B cell (primary cell): ENCODE measurements around the gene GGT1. TPM values are rescaled to one million over a fixed set of nuclear protein-coding genes. Genes with fewer than 3 reads are reported as not detected.

Experiments used
- ATAC-seq: fragments of 200-7000 bp; cut with Tn5 transposase; one replicate; pipeline ENCODE4 v1.10.0; 2021; ENCODE audit warnings: low read depth, mild to moderate bottlenecking, moderate number of reproducible peaks, moderate library complexity
- CTCF ChIA-PET: fragments of 350-600 bp; sonication (Branson Sonifier 250); formaldehyde crosslinking; loops from one replicate; lab custom pipeline; 2021; ENCODE audit warnings: antibody characterized with exemption, inconsistent platforms; lab: Charles Lee
- POLR2A ChIA-PET: fragments of 350-600 bp; sonication (Branson Sonifier 250); formaldehyde crosslinking; loops from one replicate; lab custom pipeline; 2021; ENCODE audit warnings: antibody characterized with exemption; lab: Charles Lee
- DNase-seq: peaks from one replicate; pipeline ENCODE4 v3.0.0; 2013
- H2AFZ ChIP-seq: 2 replicates; pipeline ENCODE4 v1.6.1; 2012; ENCODE audit warnings: mild to moderate bottlenecking, low read depth, low read length; ENCODE audit not compliant: insufficient read depth, poor library complexity, severe bottlenecking
- H3K27ac ChIP-seq, 2 donors: 1 replicate in 1 of 2; 2 replicates in 1 of 2; pipeline ENCODE4 v1.5.1; 2012 to 2013; ENCODE audit warnings: low read length in 2 of 2, mild to moderate bottlenecking in 2 of 2, moderate library complexity in 1 of 2
- H3K27me3 ChIP-seq, 4 experiments: fragments of 200-600 bp in 1 of 4; sonication (generic) in 1 of 4; replicated peaks in 1 of 4; 1 replicate in 2 of 4; 2 replicates in 2 of 4; pipeline versions ENCODE4 v1.6.1 to v1.7.0; 2013 to 2016; ENCODE audit warnings: low read length in 3 of 4, mild to moderate bottlenecking in 2 of 4, mixed read lengths in 1 of 4, moderate library complexity in 1 of 4; ENCODE audit not compliant: insufficient read depth in 4 of 4, control insufficient read depth in 3 of 4; ENCODE audit errors: control extremely low read depth in 1 of 4
- H3K36me3 ChIP-seq, 2 experiments: replicated peaks in 1 of 2; 1 replicate in 1 of 2; 2 replicates in 1 of 2; pipeline versions ENCODE4 v1.6.1 to v1.7.1; 2013; ENCODE audit warnings: low read length in 1 of 2; ENCODE audit not compliant: insufficient read depth in 2 of 2, control insufficient read depth in 1 of 2; ENCODE audit errors: control extremely low read depth in 1 of 2, extremely low read depth in 1 of 2
- H3K4me1 ChIP-seq, 2 donors: fragments of 200-600 bp in 1 of 2; sonication (generic) in 1 of 2; 1 replicate in 1 of 2; 2 replicates in 1 of 2; pipeline versions ENCODE4 v1.5.1 to v1.6.1; 2013 to 2017; ENCODE audit warnings: low read length in 2 of 2; ENCODE audit not compliant: control insufficient read depth in 2 of 2, insufficient read depth in 2 of 2
- H3K4me2 ChIP-seq: replicated peaks from 2 replicates; pipeline ENCODE3; 2012; ENCODE audit warnings: mild to moderate bottlenecking, low read depth, low read length; ENCODE audit not compliant: poor library complexity, severe bottlenecking
- H3K4me3 ChIP-seq, 5 experiments: fragments of 200-600 bp in 1 of 5; sonication (generic) in 1 of 5; 1 replicate in 3 of 5; 2 replicates in 2 of 5; pipeline versions ENCODE4 v1.5.1 to v1.7.0; 2011 to 2016; ENCODE audit warnings: low read length in 4 of 5, mild to moderate bottlenecking in 4 of 5, low read depth in 2 of 5, control low read depth in 1 of 5, moderate library complexity in 1 of 5; ENCODE audit not compliant: insufficient read depth in 1 of 5; ENCODE audit errors: control extremely low read depth in 1 of 5, extremely low read depth in 1 of 5
- H3K79me2 ChIP-seq: fragments of 200-600 bp; sonication (generic); one replicate; pipeline ENCODE4 v1.6.0; 2016; ENCODE audit warnings: low read length; ENCODE audit not compliant: control insufficient read depth, insufficient read depth
- H3K9ac ChIP-seq: fragments of 200-600 bp; sonication (generic); 2 replicates; pipeline ENCODE4 v1.6.1; 2017; ENCODE audit warnings: mild to moderate bottlenecking, low read length, moderate library complexity
- H3K9me3 ChIP-seq, 3 donors: one replicate each; pipeline versions ENCODE4 v1.6.1 to v1.7.1; 2013; ENCODE audit warnings: low read length in 2 of 3; ENCODE audit not compliant: control insufficient read depth in 2 of 3, insufficient read depth in 1 of 3; ENCODE audit errors: control extremely low read depth in 1 of 3
- H4K20me1 ChIP-seq: 2 replicates; pipeline ENCODE4 v1.6.0; 2012; ENCODE audit warnings: mild to moderate bottlenecking, low read length; ENCODE audit not compliant: insufficient read depth, control insufficient read depth, poor library complexity, severe bottlenecking
- H3K27ac Mint-ChIP-seq: one replicate; pipeline ENCODE4 v1.8.0; 2021; ENCODE audit warnings: mixed read lengths
- H3K27me3 Mint-ChIP-seq: one replicate; pipeline ENCODE4 v1.8.0; 2021; ENCODE audit warnings: mixed read lengths
- H3K4me1 Mint-ChIP-seq: one replicate; pipeline ENCODE4 v1.8.0; 2021; ENCODE audit warnings: mixed read lengths
- H3K4me3 Mint-ChIP-seq: one replicate; pipeline ENCODE4 v1.8.0; 2021; ENCODE audit warnings: mixed read lengths
- H3K9me3 Mint-ChIP-seq: one replicate; pipeline ENCODE4 v1.8.0; 2022; ENCODE audit warnings: mixed read lengths; ENCODE audit not compliant: insufficient read depth
- EZH2 ChIP-seq: IDR thresholded peaks from 2 replicates; pipeline ENCODE4 v1.6.1; 2012; ENCODE audit warnings: borderline replicate concordance, low read depth, mild to moderate bottlenecking, moderate library complexity, low read length; ENCODE audit not compliant: insufficient read depth, poor library complexity, severe bottlenecking
- WGBS: methylation state at CpG from one replicate; pipeline ENCODE4 v1.1.5; 2013; ENCODE audit warnings: missing lambda C conversion rate; ENCODE audit not compliant: insufficient coverage; 5-methylcytosine and 5-hydroxymethylcytosine counted together
- intact Hi-C: fragments of 100-400 bp; cut with micrococcal nuclease; formaldehyde crosslinking; loops from one replicate; pipeline ENCODE4 v1.10.0; 2022
- polyA plus RNA-seq: library from polyadenylated mRNA; depleted of rRNA; stranded (reverse); fragments of >200 nt; gene quantifications from 2 replicates; pipeline ENCODE4 v1.2.3, GENCODE V29; 2012
- total RNA-seq, 2 donors: library from RNA; stranded (reverse); fragments of 120-200 nt in 1 of 2; gene quantifications; 1 replicate in 1 of 2; 2 replicates in 1 of 2; pipeline versions ENCODE4 v1.2.3 to v1.2.4, GENCODE V29; 2013 to 2022
- TF ChIP-seq, protein P1 (sequence below): fragments of 200-600 bp; IDR thresholded peaks from one replicate; pipeline ENCODE4 v1.8.0; 2022; ENCODE audit warnings: antibody characterized with exemption, mild to moderate bottlenecking

GGT1 gene
- total and polyA plus RNA-seq, 2 donors (not counting 1 experiment from before 2014, with no cell fraction given), result 7.8 to 22.1 TPM

- H2AFZ ChIP-seq, result no peak overlapping the region
- Mint-ChIP-seq H3K27me3 (no peaks in the 10 kb centered on the region), H3K27ac (no peak overlapping the region), H3K4me3 (no peak overlapping the region), H3K4me1 (no peaks in the 10 kb centered on the region), H3K9me3 (no peaks in the 10 kb centered on the region)
- intact Hi-C loops, result no loop called here
- no peak overlapping the region for H3K9ac ChIP-seq
- H3K4me1 ChIP-seq, result peaks cover 0 to 3% of the 10 kb centered on the region in 2 donors
- no peak overlapping the region for H3K4me2 ChIP-seq
- WGBS, result 97% methylated on average over 24 of the region's 24 CpGs
- H4K20me1 ChIP-seq, result no peaks in the 10 kb centered on the region
- no peaks in the 10 kb centered on the region for H3K36me3 ChIP-seq
- TF ChIP-seq EZH2, result no peak
- TF ChIP-seq, protein P1, sequence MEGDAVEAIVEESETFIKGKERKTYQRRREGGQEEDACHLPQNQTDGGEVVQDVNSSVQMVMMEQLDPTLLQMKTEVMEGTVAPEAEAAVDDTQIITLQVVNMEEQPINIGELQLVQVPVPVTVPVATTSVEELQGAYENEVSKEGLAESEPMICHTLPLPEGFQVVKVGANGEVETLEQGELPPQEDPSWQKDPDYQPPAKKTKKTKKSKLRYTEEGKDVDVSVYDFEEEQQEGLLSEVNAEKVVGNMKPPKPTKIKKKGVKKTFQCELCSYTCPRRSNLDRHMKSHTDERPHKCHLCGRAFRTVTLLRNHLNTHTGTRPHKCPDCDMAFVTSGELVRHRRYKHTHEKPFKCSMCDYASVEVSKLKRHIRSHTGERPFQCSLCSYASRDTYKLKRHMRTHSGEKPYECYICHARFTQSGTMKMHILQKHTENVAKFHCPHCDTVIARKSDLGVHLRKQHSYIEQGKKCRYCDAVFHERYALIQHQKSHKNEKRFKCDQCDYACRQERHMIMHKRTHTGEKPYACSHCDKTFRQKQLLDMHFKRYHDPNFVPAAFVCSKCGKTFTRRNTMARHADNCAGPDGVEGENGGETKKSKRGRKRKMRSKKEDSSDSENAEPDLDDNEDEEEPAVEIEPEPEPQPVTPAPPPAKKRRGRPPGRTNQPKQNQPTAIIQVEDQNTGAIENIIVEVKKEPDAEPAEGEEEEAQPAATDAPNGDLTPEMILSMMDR, result no peak
- ChIA-PET CTCF (no interaction called here), POLR2A (no interaction called here)
- no peak overlapping the region for H3K27ac ChIP-seq
- no peaks in the 10 kb centered on the region for H3K9me3 ChIP-seq
- H3K27me3 ChIP-seq, result no peaks in the 10 kb centered on the region
- DNase-seq (no peak), ATAC-seq (no peak)
- H3K4me3 ChIP-seq, result no peak overlapping the region
- no peaks in the 10 kb centered on the region for H3K79me2 ChIP-seq
Measured at GRCh38 chr22:24585927-24586546, 17.0 kb upstream of the GGT1 start.

DNA sequence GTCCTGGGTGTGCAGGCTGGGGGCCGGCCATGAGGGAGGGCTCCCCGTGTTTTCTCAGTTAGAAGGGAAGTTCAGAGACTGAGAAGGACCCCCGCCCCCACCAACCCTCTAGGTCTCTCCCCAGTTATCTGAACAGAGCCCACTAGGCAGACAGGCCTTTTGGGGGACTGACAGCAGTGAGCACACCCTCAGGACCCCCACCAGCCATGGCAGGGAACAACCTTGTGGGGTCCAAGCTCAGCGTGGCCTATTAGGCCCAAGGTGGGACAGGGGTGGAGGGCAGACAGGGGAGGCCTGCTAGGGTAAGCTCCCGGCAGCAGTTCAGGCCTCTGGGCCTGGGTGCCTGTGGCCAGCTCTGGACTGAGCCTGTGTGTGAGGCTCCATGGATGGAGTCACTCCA is 15.7 kb upstream of the GGT1 start:
- Mint-ChIP-seq H3K27me3 (peaks cover 3% of the 10 kb centered on the region), H3K4me1 (peaks cover 2% of the 10 kb centered on the region), H3K27ac (no peak overlapping the region), H3K9me3 (no peaks in the 10 kb centered on the region), H3K4me3 (no peak overlapping the region)
- Histone ChIP-seq H4K20me1 (no peaks in the 10 kb centered on the region), H3K36me3 (no peaks in the 10 kb centered on the region), H2AFZ (no peak overlapping the region), H3K79me2 (no peaks in the 10 kb centered on the region), H3K27me3 (peaks cover 0 to 10% (median 0%) of the 10 kb centered on the region in 4 experiments), H3K9ac (no peak overlapping the region), H3K4me1 (peaks cover 2 to 8% of the 10 kb centered on the region in 2 donors), H3K4me3 (no peak overlapping the region), H3K27ac (no peak overlapping the region), H3K9me3 (peaks cover 0 to 2% (median 0%) of the 10 kb centered on the region in 3 donors), H3K4me2 (no peak overlapping the region)
- ATAC-seq (no peak), DNase-seq (no peak)
- TF ChIP-seq, protein P1, result no peak
- no peak for TF ChIP-seq EZH2
- intact Hi-C loops, result no loop called here
- 87% methylated on average over 3 of the region's 5 CpGs for WGBS
- ChIA-PET CTCF (no interaction called here), POLR2A (interaction anchor here (0.5 kb wide), 1 partner anchor 27 kb away, joined by 6 read pairs; no protein-coding TSS in a partner anchor)
